WTC11 (cell line): Measurements from ENCODE around the gene SMCO2.

ENCODE experiments used
- CTCF ChIP-seq: fragments of 200-600 bp; IDR thresholded peaks from 2 replicates; pipeline ENCODE4 v1.8.0; 2022; ENCODE audit warnings: antibody characterized with exemption
- ETV6 ChIP-seq: sonication (generic); formaldehyde crosslinking; IDR thresholded peaks from 2 replicates; pipeline ENCODE4 v1.8.1; 2022; ENCODE audit warnings: mild to moderate bottlenecking, missing genetic modification reagents
- FOXP1 ChIP-seq: sonication (generic); formaldehyde crosslinking; IDR thresholded peaks from 2 replicates; pipeline ENCODE4 v1.8.0; 2022; ENCODE audit warnings: missing genetic modification reagents, mild to moderate bottlenecking, moderate library complexity, borderline replicate concordance
- KAT7 ChIP-seq: sonication (generic); formaldehyde crosslinking; IDR thresholded peaks from 2 replicates; pipeline ENCODE4 v1.8.1; 2023; ENCODE audit warnings: missing genetic modification reagents, mild to moderate bottlenecking, borderline replicate concordance
- TEAD4 ChIP-seq: sonication (generic); formaldehyde crosslinking; IDR thresholded peaks from 2 replicates; pipeline ENCODE4 v1.8.0; 2022; ENCODE audit warnings: mild to moderate bottlenecking, missing genetic modification reagents
- ZNF121 ChIP-seq: sonication (generic); formaldehyde crosslinking; IDR thresholded peaks from 2 replicates; pipeline ENCODE4 v1.8.0; 2023; ENCODE audit warnings: missing genetic modification reagents
- TF ChIP-seq, protein P1 (sequence below): sonication (generic); formaldehyde crosslinking; IDR thresholded peaks from 2 replicates; pipeline ENCODE4 v1.8.1; 2023; ENCODE audit warnings: mild to moderate bottlenecking, missing genetic modification reagents, moderate library complexity

GRCh38 chr12:27499377-27499776, 52.8 kb downstream of the SMCO2 start:
- TF ChIP-seq ETV6 (CRISPR knock-in tag) (no peak), KAT7 (CRISPR knock-in tag) (no peak), CTCF (no peak), FOXP1 (CRISPR knock-in tag) (no peak), TEAD4 (CRISPR knock-in tag) (no peak), ZNF121 (CRISPR knock-in tag) (no peak)
- TF ChIP-seq, protein P1, sequence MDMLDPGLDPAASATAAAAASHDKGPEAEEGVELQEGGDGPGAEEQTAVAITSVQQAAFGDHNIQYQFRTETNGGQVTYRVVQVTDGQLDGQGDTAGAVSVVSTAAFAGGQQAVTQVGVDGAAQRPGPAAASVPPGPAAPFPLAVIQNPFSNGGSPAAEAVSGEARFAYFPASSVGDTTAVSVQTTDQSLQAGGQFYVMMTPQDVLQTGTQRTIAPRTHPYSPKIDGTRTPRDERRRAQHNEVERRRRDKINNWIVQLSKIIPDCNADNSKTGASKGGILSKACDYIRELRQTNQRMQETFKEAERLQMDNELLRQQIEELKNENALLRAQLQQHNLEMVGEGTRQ (CRISPR knock-in tag): no peak
